Endothelial cell of umbilical vein (primary cell): Measurements from ENCODE around the gene CSAG3. TPM values are rescaled to one million over a fixed set of nuclear protein-coding genes. Genes with fewer than 3 reads are reported as not detected.
"Not testable (repeated sequence)": the region's sequence is repeated elsewhere in the genome, so short reads cannot be mapped to it uniquely, and the experiment has no call there.

Experiments
- BruUV-seq: library from RNA; stranded (reverse); fragments of 400-500 nt; replicated peaks from 2 replicates; lab custom pipeline; 2021; lab: Mats Ljungman, UMichigan
- CTCF ChIA-PET: fragments of 300-600, 350-600 bp; sonication (Branson Sonifier 250); formaldehyde crosslinking; loops from one replicate; lab custom pipeline; 2021; ENCODE audit warnings: antibody characterized with exemption, inconsistent platforms; lab: Charles Lee
- POLR2A ChIA-PET: fragments of 300-600, 350-600 bp; sonication (Branson Sonifier 250); formaldehyde crosslinking; loops from one replicate; lab custom pipeline; 2021; ENCODE audit warnings: antibody characterized with exemption, inconsistent platforms; lab: Charles Lee
- DNase-seq: peaks from one replicate; pipeline ENCODE4 v3.0.0-alpha.2; 2011; ENCODE audit warnings: low read depth, low spot score
- FAIRE-seq: peaks from 2 replicates; lab custom pipeline; 2011; peaks lifted over from hg19 to GRCh38; lab: Jason Lieb, UNC
- H2AFZ ChIP-seq: 2 replicates; pipeline ENCODE4 v1.6.0; 2012; ENCODE audit warnings: low read depth, low read length, control low read depth, inconsistent platforms
- H3K27ac ChIP-seq: 2 replicates; pipeline ENCODE4 v1.5.1; 2011; ENCODE audit warnings: low read depth, mild to moderate bottlenecking, control low read depth, low read length, moderate library complexity; ENCODE audit not compliant: insufficient read depth
- H3K27me3 ChIP-seq, 2 experiments: 2 replicates each; pipeline versions ENCODE4 v1.6.0 to v1.6.1; 2011; ENCODE audit warnings: low read length in 2 of 2, mixed read lengths in 1 of 2; ENCODE audit not compliant: control insufficient read depth in 2 of 2, insufficient read depth in 2 of 2
- H3K36me3 ChIP-seq, 2 experiments: 2 replicates in 1 of 2; 3 replicates in 1 of 2; pipeline ENCODE4 v1.5.1; 2011; ENCODE audit warnings: low read length in 2 of 2, mild to moderate bottlenecking in 1 of 2, moderate library complexity in 1 of 2; ENCODE audit not compliant: control insufficient read depth in 2 of 2, insufficient read depth in 2 of 2; ENCODE audit errors: extremely low read depth in 1 of 2
- H3K4me1 ChIP-seq: 3 replicates; pipeline ENCODE4 v1.5.1; 2011; ENCODE audit warnings: mild to moderate bottlenecking, low read length; ENCODE audit not compliant: control insufficient read depth, insufficient read depth; ENCODE audit errors: extremely low read depth
- H3K4me2 ChIP-seq: 2 replicates; pipeline ENCODE4 v1.6.1; 2011; ENCODE audit warnings: low read length, control low read depth, mixed read lengths; ENCODE audit not compliant: insufficient read depth
- H3K4me3 ChIP-seq, 3 experiments: fragments of 200-600 bp in 1 of 3; sonication (generic), shearing (Covaris generic) in 1 of 3; replicated peaks in 1 of 3; 2 replicates each; pipeline ENCODE4 v1.5.1; 2011 to 2016; ENCODE audit warnings: control low read depth in 3 of 3, low read length in 3 of 3, mild to moderate bottlenecking in 2 of 3, inconsistent platforms in 1 of 3, low read depth in 1 of 3, moderate library complexity in 1 of 3; ENCODE audit not compliant: insufficient read depth in 1 of 3
- H3K79me2 ChIP-seq: 2 replicates; pipeline ENCODE4 v1.6.0; 2012; ENCODE audit warnings: low read length, inconsistent platforms; ENCODE audit not compliant: control insufficient read depth, insufficient read depth
- H3K9ac ChIP-seq: replicated peaks from 2 replicates; pipeline ENCODE3; 2011; ENCODE audit warnings: low read length, control low read depth; ENCODE audit not compliant: insufficient read depth; ENCODE audit errors: extremely low read depth
- H3K9me1 ChIP-seq: replicated peaks from 3 replicates; pipeline ENCODE4 v1.6.0; 2011; ENCODE audit warnings: mild to moderate bottlenecking, low read length; ENCODE audit not compliant: control insufficient read depth, insufficient read depth; ENCODE audit errors: extremely low read depth
- H3K9me3 ChIP-seq: replicated peaks from 2 replicates; pipeline ENCODE4 v1.5.1; 2012; ENCODE audit warnings: low read length, inconsistent platforms; ENCODE audit not compliant: control insufficient read depth, insufficient read depth
- H4K20me1 ChIP-seq: replicated peaks from 2 replicates; pipeline ENCODE3; 2011; ENCODE audit warnings: mild to moderate bottlenecking, low read length; ENCODE audit not compliant: control insufficient read depth, insufficient read depth; ENCODE audit errors: extremely low read depth
- MYC ChIP-seq: IDR thresholded peaks from one replicate; pipeline ENCODE4 v1.6.1; 2011; ENCODE audit warnings: mild to moderate bottlenecking, low read depth, low read length
- POLR2AphosphoS5 ChIP-seq: IDR thresholded peaks from 2 replicates; pipeline ENCODE4 v1.6.1; 2012; ENCODE audit warnings: low read depth, mild to moderate bottlenecking, control low read depth, low read length, moderate library complexity; ENCODE audit not compliant: insufficient read depth
- dilution Hi-C: fragments of 300-500 bp; cut with MboI; formaldehyde crosslinking; loops from one replicate; pipeline ENCODE4 v1.15.0; 2019; ENCODE audit warnings: low sequenced_read_pairs; ENCODE audit not compliant: extremely low pct_ligation_motif_present
- intact Hi-C: fragments of 100-400 bp; cut with micrococcal nuclease; formaldehyde crosslinking; loops from one replicate; pipeline ENCODE4 v1.10.0; 2022
- polyA plus RNA-seq, 4 experiments: library from polyadenylated mRNA; depleted of rRNA in 3 of 4; stranded (reverse) in 3 of 4; unstranded in 1 of 4; fragments of >200 nt; gene quantifications; 2 replicates each; pipeline versions ENCODE4 v1.2.1 to v1.2.3, GENCODE V29; 2011 to 2012; ENCODE audit warnings: missing spikeins in 1 of 4
- total RNA-seq: library from RNA; stranded (reverse); gene quantifications from 2 replicates; pipeline ENCODE4 v1.2.3, GENCODE V29; 2021
- TF ChIP-seq, protein P1 (sequence below): IDR thresholded peaks from 2 replicates; pipeline ENCODE4 v1.6.1; 2011; ENCODE audit not compliant: insufficient read depth, insufficient read length
- TF ChIP-seq, protein P2 (sequence below), 2 donors: IDR thresholded peaks; 1 replicate in 1 of 2; 2 replicates in 1 of 2; pipeline ENCODE4 v1.5.1; 2011; ENCODE audit warnings: low read length in 2 of 2, mild to moderate bottlenecking in 2 of 2, moderate library complexity in 2 of 2, control low read depth in 1 of 2, inconsistent platforms in 1 of 2, low read depth in 1 of 2; ENCODE audit not compliant: insufficient read depth in 1 of 2; ENCODE audit errors: extremely low read depth in 1 of 2

Gene CSAG3
- total and polyA plus RNA-seq, 2 donors (not counting 3 experiments of a cell fraction or from before 2014, with no cell fraction given): not detected

DNA sequence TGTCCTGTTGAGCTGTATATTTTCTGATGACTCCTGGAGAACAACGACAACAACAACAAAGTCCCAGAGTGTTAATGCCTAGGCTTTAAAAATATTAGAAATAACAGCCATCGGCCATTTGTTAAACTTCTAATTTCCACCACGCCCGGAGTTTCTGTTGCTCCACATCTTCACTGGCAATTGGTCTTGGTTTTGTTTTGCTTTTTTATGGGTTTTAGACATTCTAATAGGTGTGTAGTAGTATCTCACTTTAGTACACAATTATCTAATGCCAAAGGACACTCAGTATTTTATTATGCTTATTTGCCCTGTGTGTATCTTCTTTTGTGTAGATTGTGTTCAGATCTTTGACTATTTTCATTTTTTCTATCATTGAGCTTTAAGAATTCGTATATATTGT, 20.5 kb upstream of the CSAG3 start:
- Histone ChIP-seq H3K9me1 (no peaks in the 10 kb centered on the region), H3K27ac (no peak overlapping the region), H3K4me2 (no peak overlapping the region), H3K4me3 (no peak overlapping the region), H3K27me3 (no peaks in the 10 kb centered on the region), H3K36me3 (no peaks in the 10 kb centered on the region), H4K20me1 (no peaks in the 10 kb centered on the region), H3K9ac (no peak overlapping the region), H3K9me3 (no peaks in the 10 kb centered on the region), H3K4me1 (no peaks in the 10 kb centered on the region), H2AFZ (no peak overlapping the region), H3K79me2 (no peaks in the 10 kb centered on the region)
- dilution Hi-C loops: no loop called here
- DNase-seq (no peak), FAIRE-seq (no peak)
- TF ChIP-seq, protein P1, sequence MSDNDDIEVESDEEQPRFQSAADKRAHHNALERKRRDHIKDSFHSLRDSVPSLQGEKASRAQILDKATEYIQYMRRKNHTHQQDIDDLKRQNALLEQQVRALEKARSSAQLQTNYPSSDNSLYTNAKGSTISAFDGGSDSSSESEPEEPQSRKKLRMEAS: no peak
- TF ChIP-seq POLR2AphosphoS5: no peak
- TF ChIP-seq, protein P2, sequence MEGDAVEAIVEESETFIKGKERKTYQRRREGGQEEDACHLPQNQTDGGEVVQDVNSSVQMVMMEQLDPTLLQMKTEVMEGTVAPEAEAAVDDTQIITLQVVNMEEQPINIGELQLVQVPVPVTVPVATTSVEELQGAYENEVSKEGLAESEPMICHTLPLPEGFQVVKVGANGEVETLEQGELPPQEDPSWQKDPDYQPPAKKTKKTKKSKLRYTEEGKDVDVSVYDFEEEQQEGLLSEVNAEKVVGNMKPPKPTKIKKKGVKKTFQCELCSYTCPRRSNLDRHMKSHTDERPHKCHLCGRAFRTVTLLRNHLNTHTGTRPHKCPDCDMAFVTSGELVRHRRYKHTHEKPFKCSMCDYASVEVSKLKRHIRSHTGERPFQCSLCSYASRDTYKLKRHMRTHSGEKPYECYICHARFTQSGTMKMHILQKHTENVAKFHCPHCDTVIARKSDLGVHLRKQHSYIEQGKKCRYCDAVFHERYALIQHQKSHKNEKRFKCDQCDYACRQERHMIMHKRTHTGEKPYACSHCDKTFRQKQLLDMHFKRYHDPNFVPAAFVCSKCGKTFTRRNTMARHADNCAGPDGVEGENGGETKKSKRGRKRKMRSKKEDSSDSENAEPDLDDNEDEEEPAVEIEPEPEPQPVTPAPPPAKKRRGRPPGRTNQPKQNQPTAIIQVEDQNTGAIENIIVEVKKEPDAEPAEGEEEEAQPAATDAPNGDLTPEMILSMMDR (IDR thresholded peaks at IDR 0.05; ENCODE audit: extremely low read depth in 1 of 2, insufficient read depth in 1 of 2, low read depth in 1 of 2, low read length in 2 of 2): no peak
- no peak for TF ChIP-seq MYC
- intact Hi-C loops: no loop called here
- CTCF ChIA-PET: no interaction called here
- BruUV-seq: no TSS peak
- POLR2A ChIA-PET: no interaction called here

DNA sequence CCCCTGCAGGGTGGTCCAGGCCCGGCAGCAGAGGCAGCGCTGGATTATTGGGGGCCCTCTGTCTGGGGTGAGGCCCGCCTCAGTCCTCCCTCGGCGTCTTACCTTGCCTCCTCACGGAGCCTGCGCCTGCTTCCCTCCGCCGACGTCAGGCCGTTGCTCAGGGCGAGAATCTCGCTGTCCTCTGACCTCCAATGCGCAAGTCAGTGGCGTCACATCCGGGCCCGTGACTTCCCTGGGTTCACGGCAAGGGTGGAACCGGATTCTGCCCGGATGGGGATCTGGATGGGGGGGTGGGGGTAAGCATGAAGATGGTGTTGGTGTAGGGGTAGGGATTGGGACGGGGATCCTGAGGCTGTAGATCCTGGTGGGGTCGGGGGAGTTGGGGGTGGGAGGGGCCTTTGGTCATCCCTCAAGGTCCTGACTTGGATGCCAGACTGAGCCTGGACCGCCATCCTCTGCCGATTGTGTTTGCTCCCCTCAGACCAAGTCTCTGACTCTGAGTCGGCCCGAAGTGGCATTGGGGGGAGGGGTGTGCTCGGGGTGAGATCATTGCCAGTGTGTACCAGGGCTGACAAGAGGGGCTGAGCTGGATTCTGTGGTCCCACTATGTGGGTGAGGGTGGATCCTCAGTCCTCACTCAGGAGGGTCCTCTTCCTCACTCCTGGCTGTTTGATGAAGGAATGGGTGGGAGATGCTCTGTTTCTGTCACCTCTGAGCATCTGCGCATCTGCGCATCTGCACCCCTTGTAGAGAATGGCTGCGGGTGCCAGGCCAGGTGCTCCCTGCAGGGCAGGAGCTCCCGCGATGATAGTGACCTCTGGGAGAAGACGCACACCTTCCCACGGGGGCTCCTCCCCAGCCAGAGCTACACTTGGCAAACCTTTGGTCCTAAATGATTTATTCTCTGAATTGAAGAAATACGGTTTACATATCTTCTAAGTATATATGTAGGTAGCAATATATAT, 5.0 kb upstream of the CSAG3 start, which contains the start of gene MAGEA2:
Gene MAGEA2 (minus strand): TSS at position 157 of the 965 bp plus-strand sequence. CDS start 2,479 bp downstream, outside the sequence.
- H3K9ac ChIP-seq, dilution Hi-C loops, H3K79me2 ChIP-seq, H3K27ac ChIP-seq, H2AFZ ChIP-seq, H3K36me3 ChIP-seq, H3K4me3 ChIP-seq, POLR2A ChIA-PET, H3K4me2 ChIP-seq, H3K27me3 ChIP-seq, H3K9me1 ChIP-seq, intact Hi-C loops, H3K4me1 ChIP-seq, H3K9me3 ChIP-seq, DNase-seq, BruUV-seq, H4K20me1 ChIP-seq, CTCF ChIA-PET: not testable (repeated sequence)
- FAIRE-seq: peak; percentile 55

- H3K9ac ChIP-seq, H3K9me1 ChIP-seq, dilution Hi-C loops, H3K36me3 ChIP-seq, H3K79me2 ChIP-seq, CTCF ChIA-PET, FAIRE-seq, H3K4me2 ChIP-seq, H3K4me1 ChIP-seq, DNase-seq, H3K4me3 ChIP-seq, intact Hi-C loops, BruUV-seq, H3K27ac ChIP-seq, H3K9me3 ChIP-seq, H4K20me1 ChIP-seq, H2AFZ ChIP-seq, H3K27me3 ChIP-seq, POLR2A ChIA-PET: not testable (repeated sequence)
Measured at GRCh38 chrX:152754871-152755270, 4.1 kb upstream of the CSAG3 start.
